Trophoblast cell (in vitro differentiated cells and primary cell): Measurements from ENCODE around the gene CTDSP2.

Source experiments
- DNase-seq, 2 donors: peaks; one replicate each; pipeline ENCODE4 v3.0.0-alpha.2; 2016
- H2AFZ ChIP-seq: 2 replicates; pipeline ENCODE4 v1.6.1; 2013; ENCODE audit warnings: low read length, moderate library complexity, mild to moderate bottlenecking; ENCODE audit not compliant: insufficient read depth, poor library complexity
- H2AK5ac ChIP-seq: 2 replicates; pipeline ENCODE4 v1.6.1; 2013; ENCODE audit warnings: mild to moderate bottlenecking, low read length
- H2BK120ac ChIP-seq: 2 replicates; pipeline ENCODE4 v1.6.1; 2013; ENCODE audit warnings: low read length, mild to moderate bottlenecking, moderate library complexity; ENCODE audit not compliant: insufficient read depth, poor library complexity
- H2BK12ac ChIP-seq: 2 replicates; pipeline ENCODE4 v1.6.1; 2013; ENCODE audit warnings: mild to moderate bottlenecking, low read length, moderate library complexity
- H2BK5ac ChIP-seq: 2 replicates; pipeline ENCODE4 v1.6.1; 2013; ENCODE audit warnings: low read length, low read depth, moderate library complexity, mild to moderate bottlenecking; ENCODE audit not compliant: poor library complexity
- H3K14ac ChIP-seq: 2 replicates; pipeline ENCODE4 v1.6.1; 2013; ENCODE audit warnings: mild to moderate bottlenecking, low read length
- H3K18ac ChIP-seq: 2 replicates; pipeline ENCODE4 v1.6.1; 2013; ENCODE audit warnings: mild to moderate bottlenecking, low read length
- H3K23ac ChIP-seq: 2 replicates; pipeline ENCODE4 v1.6.1; 2013; ENCODE audit warnings: low read length
- H3K27ac ChIP-seq: 2 replicates; pipeline ENCODE4 v1.5.1; 2013; ENCODE audit warnings: low read depth, mild to moderate bottlenecking, inconsistent platforms, low read length, moderate library complexity
- H3K27me3 ChIP-seq: 2 replicates; pipeline ENCODE4 v1.6.1; 2013; ENCODE audit warnings: inconsistent platforms, mild to moderate bottlenecking, low read length, moderate library complexity; ENCODE audit not compliant: insufficient read depth
- H3K36me3 ChIP-seq, 2 experiments: 1 replicate in 1 of 2; 2 replicates in 1 of 2; pipeline ENCODE4 v1.6.1; 2013; ENCODE audit warnings: low read length in 2 of 2, mild to moderate bottlenecking in 2 of 2, moderate library complexity in 1 of 2; ENCODE audit not compliant: insufficient read depth in 2 of 2, control insufficient read depth in 1 of 2
- H3K4ac ChIP-seq: 2 replicates; pipeline ENCODE4 v1.6.1; 2013; ENCODE audit warnings: low read depth, mild to moderate bottlenecking, low read length, moderate library complexity
- H3K4me1 ChIP-seq, 2 experiments: 1 replicate in 1 of 2; 2 replicates in 1 of 2; pipeline ENCODE4 v1.6.1; 2013; ENCODE audit warnings: low read length in 2 of 2, mild to moderate bottlenecking in 2 of 2, moderate library complexity in 1 of 2; ENCODE audit not compliant: insufficient read depth in 2 of 2, control insufficient read depth in 1 of 2
- H3K4me2 ChIP-seq: 2 replicates; pipeline ENCODE4 v1.6.1; 2013; ENCODE audit warnings: inconsistent platforms, mild to moderate bottlenecking, low read length, moderate library complexity
- H3K4me3 ChIP-seq: 2 replicates; pipeline ENCODE4 v1.5.1; 2013; ENCODE audit warnings: mild to moderate bottlenecking, low read depth, low read length, inconsistent platforms
- H3K79me1 ChIP-seq: one replicate; pipeline ENCODE4 v1.6.1; 2013; ENCODE audit warnings: low read length
- H3K79me2 ChIP-seq: 2 replicates; pipeline ENCODE4 v1.6.1; 2013; ENCODE audit warnings: low read length, mild to moderate bottlenecking; ENCODE audit not compliant: control insufficient read depth, insufficient read depth, poor library complexity
- H3K9ac ChIP-seq: 2 replicates; pipeline ENCODE4 v1.6.1; 2013; ENCODE audit warnings: mild to moderate bottlenecking, low read length
- H3K9me3 ChIP-seq: 2 replicates; pipeline ENCODE4 v1.6.1; 2013; ENCODE audit warnings: low read depth, mild to moderate bottlenecking, control low read depth, inconsistent platforms, low read length; ENCODE audit not compliant: insufficient read depth
- H4K12ac ChIP-seq: 2 replicates; pipeline ENCODE4 v1.6.1; 2013; ENCODE audit warnings: low read depth, mild to moderate bottlenecking, low read length, moderate library complexity
- H4K8ac ChIP-seq: 2 replicates; pipeline ENCODE4 v1.6.1; 2013; ENCODE audit warnings: low read depth, mild to moderate bottlenecking, low read length, moderate library complexity
- H4K91ac ChIP-seq: one replicate; pipeline ENCODE4 v1.6.1; 2013; ENCODE audit warnings: low read depth, mild to moderate bottlenecking, low read length, moderate library complexity
- WGBS: extraction: QIAGEN DNeasy Blood & Tissue Kit; methylation state at CpG from one replicate; pipeline ENCODE4 v1.1.7; 2013; ENCODE audit warnings: missing lambda C conversion rate; ENCODE audit not compliant: insufficient read length, insufficient coverage; ENCODE audit errors: extremely low coverage; 5-methylcytosine and 5-hydroxymethylcytosine counted together

The CTDSP2 gene

DNA sequence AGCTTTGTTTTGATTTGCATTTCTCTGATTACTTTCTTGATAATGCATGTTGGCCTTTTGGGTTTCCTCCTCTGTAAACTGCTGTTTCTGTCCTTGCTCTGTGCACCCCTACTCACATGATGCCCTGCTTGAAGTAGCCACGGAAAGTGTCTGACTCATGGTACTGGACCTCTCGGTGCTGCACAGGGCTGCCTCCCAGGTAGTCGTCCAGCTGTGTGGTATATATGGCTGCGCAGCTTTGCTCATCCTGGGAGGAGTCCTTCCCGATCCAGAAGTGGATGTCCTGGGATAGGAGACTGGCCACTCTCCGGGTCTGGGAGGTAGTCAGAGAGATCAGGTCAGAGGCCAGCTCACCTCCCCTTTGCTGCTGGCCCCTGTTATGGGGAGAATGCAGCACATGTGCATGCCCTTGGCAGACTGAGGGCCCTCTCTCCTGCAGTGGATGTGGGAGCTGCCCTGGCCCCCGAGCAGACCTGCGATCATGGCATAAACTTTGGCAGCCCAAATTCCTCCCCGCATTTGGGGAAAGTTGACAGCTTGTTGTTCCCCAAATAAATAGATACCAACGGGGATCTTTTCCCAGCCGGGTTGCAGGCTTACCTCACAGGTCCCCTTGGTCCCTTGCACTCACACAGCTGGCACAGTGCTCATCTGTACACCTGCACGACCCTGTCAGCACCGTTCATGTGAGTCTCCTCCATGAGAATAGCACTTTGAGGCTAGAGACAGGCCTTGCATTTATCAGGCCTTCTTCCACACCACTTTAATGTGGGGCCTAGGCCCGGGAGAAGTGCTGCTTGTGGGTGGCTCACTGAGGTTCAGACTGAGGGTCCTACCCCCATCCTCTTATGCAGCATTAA lies 33.2 kb downstream of the CTDSP2 start:
- no peak overlapping the region for H3K14ac ChIP-seq
- WGBS = no CpG with 5 or more reads among the region's 14 CpGs
- H3K4me2 ChIP-seq = no peak overlapping the region
- H3K27me3 ChIP-seq = no peaks in the 10 kb centered on the region
- no peaks in the 10 kb centered on the region for H3K4me1 ChIP-seq
- H2AK5ac ChIP-seq = no peak overlapping the region
- H4K12ac ChIP-seq = no peak overlapping the region
- no peak overlapping the region for H4K8ac ChIP-seq
- no peak overlapping the region for H3K23ac ChIP-seq
- H3K27ac ChIP-seq = no peak overlapping the region
- H3K9me3 ChIP-seq = no peaks in the 10 kb centered on the region
- H2BK12ac ChIP-seq = no peak overlapping the region
- H3K4ac ChIP-seq = no peak overlapping the region
- H3K9ac ChIP-seq = no peak overlapping the region
- no peaks in the 10 kb centered on the region for H3K79me1 ChIP-seq
- H2AFZ ChIP-seq = no peak overlapping the region
- H3K18ac ChIP-seq = no peak overlapping the region
- peaks cover 0 to 6% of the 10 kb centered on the region in 2 experiments for H3K36me3 ChIP-seq
- no peak overlapping the region for H2BK5ac ChIP-seq
- H2BK120ac ChIP-seq = no peak overlapping the region
- H3K4me3 ChIP-seq = peak overlapping the region; percentile 1
- DNase-seq = no peak
- no peaks in the 10 kb centered on the region for H3K79me2 ChIP-seq
- no peak overlapping the region for H4K91ac ChIP-seq

DNA sequence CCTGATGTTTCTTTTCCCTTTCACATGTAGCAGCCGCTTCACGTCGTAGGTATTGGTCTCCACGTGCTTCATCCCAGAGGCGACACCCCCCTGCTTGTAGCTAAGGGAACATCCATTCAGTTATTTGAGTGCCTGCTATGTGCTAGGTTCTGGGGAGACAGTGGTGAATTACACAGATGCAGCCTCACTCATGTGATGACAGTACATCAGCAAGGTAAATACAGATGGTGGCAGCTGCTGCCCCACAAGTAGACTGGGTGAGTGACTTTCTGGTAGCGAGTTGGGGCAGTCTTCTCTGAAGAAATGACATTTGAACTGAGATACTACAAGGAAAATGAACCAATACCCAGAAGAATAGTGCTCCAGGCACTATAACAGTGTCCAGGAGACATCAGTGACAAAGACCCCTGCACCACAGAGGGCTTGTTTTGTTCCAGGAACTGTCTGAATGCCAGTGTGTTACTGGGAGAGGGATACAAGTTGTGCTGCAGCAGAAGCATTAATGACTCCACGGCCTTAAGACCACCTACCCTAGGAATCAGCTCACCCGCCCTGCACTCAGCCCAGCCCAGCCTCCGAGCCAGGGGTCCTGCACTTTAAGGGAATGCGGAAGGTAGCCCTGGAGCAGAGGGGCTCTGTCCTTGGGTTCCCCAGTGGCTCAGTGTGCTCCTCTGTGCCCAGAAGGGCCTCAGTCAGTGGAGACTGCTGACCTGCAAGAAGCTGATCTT lies 35.3 kb downstream of the CTDSP2 start:
- Histone ChIP-seq H2AK5ac (no peak overlapping the region), H3K79me2 (no peaks in the 10 kb centered on the region), H4K8ac (no peak overlapping the region), H3K4me1 (no peaks in the 10 kb centered on the region), H3K27me3 (no peaks in the 10 kb centered on the region), H3K9me3 (no peaks in the 10 kb centered on the region), H2BK120ac (no peak overlapping the region), H3K9ac (no peak overlapping the region), H3K18ac (no peak overlapping the region), H3K14ac (no peak overlapping the region), H2AFZ (no peak overlapping the region), H2BK5ac (no peak overlapping the region), H3K27ac (no peak overlapping the region), H4K12ac (no peak overlapping the region), H3K79me1 (no peaks in the 10 kb centered on the region), H4K91ac (no peak overlapping the region), H3K4me3 (no peak overlapping the region), H3K23ac (no peak overlapping the region), H3K36me3 (peaks cover 0 to 12% of the 10 kb centered on the region in 2 experiments), H3K4me2 (no peak overlapping the region), H2BK12ac (no peak overlapping the region), H3K4ac (no peak overlapping the region)
- DNase-seq = no peak
- no CpG with 5 or more reads among the region's 10 CpGs for WGBS

DNA sequence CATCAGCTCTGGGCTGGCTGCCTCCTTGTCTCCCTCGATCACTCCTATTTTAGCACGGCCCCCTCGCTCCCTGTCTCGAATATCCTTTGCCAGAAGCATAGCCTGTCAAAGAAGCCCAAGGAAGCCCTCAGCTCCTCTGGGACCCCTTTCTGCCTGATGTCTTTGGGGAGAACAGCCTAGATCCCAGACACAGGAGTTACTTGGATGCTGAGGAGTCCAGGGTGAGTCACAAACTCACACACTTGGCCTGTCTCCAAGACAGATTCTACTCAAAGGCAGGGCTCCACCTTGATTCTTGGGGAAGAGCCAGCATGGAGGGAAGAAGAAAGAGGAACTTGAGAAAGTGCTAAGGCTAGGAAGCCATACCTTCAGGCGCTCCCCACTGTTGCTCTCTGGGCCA lies 36.1 kb downstream of the CTDSP2 start:
- Histone ChIP-seq H2BK12ac (no peak overlapping the region), H2AK5ac (no peak overlapping the region), H2AFZ (no peak overlapping the region), H3K9ac (no peak overlapping the region), H3K4me3 (no peak overlapping the region), H4K91ac (no peak overlapping the region), H3K23ac (no peak overlapping the region), H4K12ac (no peak overlapping the region), H3K79me1 (no peaks in the 10 kb centered on the region), H3K4me2 (no peak overlapping the region), H3K27ac (no peak overlapping the region), H2BK5ac (no peak overlapping the region), H3K14ac (no peak overlapping the region), H3K79me2 (no peaks in the 10 kb centered on the region), H2BK120ac (no peak overlapping the region), H3K4me1 (no peaks in the 10 kb centered on the region), H3K4ac (no peak overlapping the region), H3K36me3 (peaks cover 0 to 13% of the 10 kb centered on the region in 2 experiments), H4K8ac (no peak overlapping the region), H3K27me3 (no peaks in the 10 kb centered on the region), H3K9me3 (no peaks in the 10 kb centered on the region), H3K18ac (no peak overlapping the region)
- no CpG with 5 or more reads among the region's 5 CpGs for WGBS
- DNase-seq = no peak

DNA sequence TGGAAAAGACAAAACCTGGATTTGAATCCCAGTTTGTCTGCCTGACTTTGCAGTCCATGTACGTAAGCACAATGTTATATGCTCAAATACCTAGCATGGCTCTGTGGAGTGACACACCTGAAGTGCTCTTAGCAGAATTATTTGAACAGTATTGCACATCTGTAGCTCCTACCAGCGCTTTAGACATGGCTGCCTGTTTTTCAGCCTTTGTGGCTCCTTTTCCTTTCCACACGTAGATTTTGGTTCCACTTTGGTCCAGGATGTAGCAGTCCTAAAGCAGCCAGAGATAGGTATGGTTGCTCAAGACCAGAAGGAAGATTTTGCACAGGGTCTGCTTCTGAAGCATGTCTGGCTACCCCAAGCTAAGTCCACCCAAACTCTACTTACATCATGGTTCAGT lies 37.1 kb downstream of the CTDSP2 start:
- Histone ChIP-seq H3K23ac (no peak overlapping the region), H2BK5ac (no peak overlapping the region), H3K27me3 (no peaks in the 10 kb centered on the region), H3K9ac (no peak overlapping the region), H4K8ac (no peak overlapping the region), H3K4me2 (no peak overlapping the region), H3K79me2 (no peaks in the 10 kb centered on the region), H2BK120ac (no peak overlapping the region), H3K79me1 (no peaks in the 10 kb centered on the region), H3K4me3 (no peak overlapping the region), H4K12ac (no peak overlapping the region), H3K27ac (no peak overlapping the region), H3K4ac (no peak overlapping the region), H3K18ac (no peak overlapping the region), H3K9me3 (no peaks in the 10 kb centered on the region), H2AFZ (no peak overlapping the region), H3K4me1 (no peaks in the 10 kb centered on the region), H4K91ac (no peak overlapping the region), H3K14ac (no peak overlapping the region), H2AK5ac (no peak overlapping the region), H2BK12ac (no peak overlapping the region), H3K36me3 (peaks cover 0 to 13% of the 10 kb centered on the region in 2 experiments)
- no CpG with 5 or more reads among the region's 3 CpGs for WGBS
- DNase-seq = no peak
